H1 (cell line): ENCODE results near the gene MANBA. TPM values are rescaled to one million over a fixed set of nuclear protein-coding genes. Genes with fewer than 3 reads are reported as not detected.

Source experiments
- CTCF ChIA-PET: fragments of 300-600 bp; sonication (Branson Sonifier 250); formaldehyde crosslinking; loops from one replicate; lab custom pipeline; 2021; ENCODE audit not compliant: partially characterized antibody; lab: Charles Lee
- POLR2A ChIA-PET: fragments of 300-600 bp; sonication (Branson Sonifier 250); formaldehyde crosslinking; loops from one replicate; lab custom pipeline; 2021; ENCODE audit warnings: inconsistent platforms; ENCODE audit not compliant: partially characterized antibody; lab: Charles Lee
- DNase-seq, 2 experiments: peaks; one replicate each; pipeline versions ENCODE4 v3.0.0 to v3.0.0-alpha.2; 2010 to 2022; ENCODE audit warnings: low spot score in 2 of 2, low read depth in 1 of 2, mixed read lengths in 1 of 2
- FAIRE-seq: peaks from 2 replicates; lab custom pipeline; 2011; peaks lifted over from hg19 to GRCh38; lab: Jason Lieb, UNC
- H2AFZ ChIP-seq: 2 replicates; pipeline ENCODE4 v1.8.1; 2012; ENCODE audit warnings: low read length, inconsistent platforms
- H2AK5ac ChIP-seq: 2 replicates; pipeline ENCODE4 v1.6.1; 2013; ENCODE audit warnings: low read depth, low read length
- H2BK120ac ChIP-seq: replicated peaks from 2 replicates; pipeline ENCODE3; 2013; ENCODE audit warnings: low read depth, low read length, inconsistent platforms
- H2BK12ac ChIP-seq: 2 replicates; pipeline ENCODE4 v1.6.1; 2013; ENCODE audit warnings: low read depth, low read length
- H2BK15ac ChIP-seq: 2 replicates; pipeline ENCODE4 v1.6.1; 2013; ENCODE audit warnings: low read length
- H2BK20ac ChIP-seq: 2 replicates; pipeline ENCODE4 v1.6.1; 2013; ENCODE audit warnings: low read length
- H2BK5ac ChIP-seq: 2 replicates; pipeline ENCODE4 v1.6.1; 2013; ENCODE audit warnings: low read depth, low read length
- H3K14ac ChIP-seq: 2 replicates; pipeline ENCODE4 v1.6.1; 2013; ENCODE audit warnings: inconsistent platforms; ENCODE audit not compliant: insufficient read length
- H3K18ac ChIP-seq: 2 replicates; pipeline ENCODE4 v1.6.1; 2013; ENCODE audit warnings: low read length; ENCODE audit errors: extremely low read depth
- H3K23ac ChIP-seq: 2 replicates; pipeline ENCODE4 v1.6.1; 2013; ENCODE audit warnings: inconsistent platforms; ENCODE audit not compliant: insufficient read length
- H3K23me2 ChIP-seq: 2 replicates; pipeline ENCODE4 v1.6.1; 2013; ENCODE audit warnings: low read depth, low read length
- H3K27ac ChIP-seq: 2 replicates; pipeline ENCODE4 v1.6.1; 2011; ENCODE audit warnings: low read depth, low read length, inconsistent platforms
- H3K27me3 ChIP-seq, 4 experiments: replicated peaks in 1 of 4; 1 replicate in 1 of 4; 2 replicates in 3 of 4; pipeline versions ENCODE4 v1.6.1 to v1.8.1; 2011 to 2013; ENCODE audit warnings: low read length in 3 of 4, mild to moderate bottlenecking in 3 of 4, inconsistent platforms in 2 of 4, mixed read lengths in 2 of 4, moderate library complexity in 1 of 4; ENCODE audit not compliant: control insufficient read depth in 3 of 4, insufficient read depth in 3 of 4; ENCODE audit errors: extremely low read depth in 1 of 4
- H3K36me3 ChIP-seq, 4 experiments: 2 replicates each; pipeline versions ENCODE4 v1.6.1 to v1.8.1; 2011 to 2013; ENCODE audit warnings: mild to moderate bottlenecking in 4 of 4, low read length in 3 of 4, moderate library complexity in 2 of 4, control low read depth in 1 of 4, inconsistent platforms in 1 of 4; ENCODE audit not compliant: insufficient read depth in 4 of 4, control insufficient read depth in 2 of 4
- H3K4ac ChIP-seq: replicated peaks from 2 replicates; pipeline ENCODE3; 2013; ENCODE audit warnings: low read length, low read depth, mixed read lengths, inconsistent platforms; ENCODE audit not compliant: insufficient read length
- H3K4me1 ChIP-seq, 4 experiments: replicated peaks in 1 of 4; 1 replicate in 1 of 4; 2 replicates in 3 of 4; pipeline versions ENCODE4 v1.6.1 to v1.8.1; 2011 to 2013; ENCODE audit warnings: low read length in 3 of 4, inconsistent platforms in 2 of 4, mixed read lengths in 1 of 4; ENCODE audit not compliant: insufficient read depth in 4 of 4, control insufficient read depth in 3 of 4
- H3K4me2 ChIP-seq, 2 experiments: 2 replicates each; pipeline versions ENCODE4 v1.6.1 to v1.8.1; 2011 to 2013; ENCODE audit warnings: low read depth in 2 of 2, low read length in 2 of 2, control low read depth in 1 of 2, inconsistent platforms in 1 of 2, mild to moderate bottlenecking in 1 of 2; ENCODE audit not compliant: insufficient read depth in 1 of 2
- H3K4me3 ChIP-seq, 4 experiments: fragments of 200-600, 300-600 bp in 1 of 4; sonication (generic), shearing (Covaris generic), sonication (Bioruptor Twin) in 1 of 4; 2 replicates each; pipeline versions ENCODE4 v1.5.1 to v1.8.1; 2011 to 2016; ENCODE audit warnings: low read length in 4 of 4, low read depth in 3 of 4, control low read depth in 2 of 4, inconsistent platforms in 2 of 4, mild to moderate bottlenecking in 2 of 4, mixed read lengths in 1 of 4, moderate library complexity in 1 of 4; ENCODE audit not compliant: insufficient read depth in 2 of 4; ENCODE audit errors: extremely low read depth in 1 of 4
- H3K56ac ChIP-seq: replicated peaks from 2 replicates; pipeline ENCODE3; 2013; ENCODE audit warnings: low read depth, mild to moderate bottlenecking, mixed read lengths, low read length, inconsistent platforms; ENCODE audit not compliant: insufficient read length
- H3K79me1 ChIP-seq: 2 replicates; pipeline ENCODE4 v1.6.1; 2013; ENCODE audit warnings: low read depth, low read length, control low read depth
- H3K79me2 ChIP-seq, 2 experiments: 2 replicates each; pipeline versions ENCODE4 v1.6.1 to v1.8.1; 2012 to 2013; ENCODE audit warnings: low read length in 2 of 2, mild to moderate bottlenecking in 2 of 2, inconsistent platforms in 1 of 2; ENCODE audit not compliant: insufficient read depth in 2 of 2, control insufficient read depth in 1 of 2
- H3K9ac ChIP-seq, 4 experiments: replicated peaks in 1 of 4; 1 replicate in 1 of 4; 2 replicates in 3 of 4; pipeline versions ENCODE4 v1.6.1 to v1.8.1; 2011 to 2013; ENCODE audit warnings: low read depth in 3 of 4, low read length in 3 of 4, control low read depth in 2 of 4, mild to moderate bottlenecking in 2 of 4, moderate library complexity in 2 of 4, inconsistent platforms in 1 of 4; ENCODE audit errors: extremely low read depth in 1 of 4
- H3K9me3 ChIP-seq, 2 experiments: 2 replicates each; pipeline versions ENCODE4 v1.6.1 to v1.8.1; 2012 to 2013; ENCODE audit warnings: mild to moderate bottlenecking in 2 of 2, moderate library complexity in 2 of 2, control low read depth in 1 of 2, inconsistent platforms in 1 of 2, low read depth in 1 of 2, low read length in 1 of 2, mixed read lengths in 1 of 2; ENCODE audit not compliant: insufficient read depth in 2 of 2
- H4K20me1 ChIP-seq, 2 experiments: replicated peaks in 1 of 2; 2 replicates each; pipeline versions ENCODE3 to v1.8.1; 2011 to 2013; ENCODE audit warnings: inconsistent platforms in 2 of 2, low read length in 2 of 2, mild to moderate bottlenecking in 1 of 2; ENCODE audit not compliant: insufficient read depth in 2 of 2, control insufficient read depth in 1 of 2
- H4K5ac ChIP-seq: 2 replicates; pipeline ENCODE4 v1.6.1; 2013; ENCODE audit warnings: low read length, low read depth, mixed read lengths, inconsistent platforms; ENCODE audit not compliant: insufficient read length
- H4K8ac ChIP-seq: 2 replicates; pipeline ENCODE4 v1.8.0; 2013; ENCODE audit warnings: mild to moderate bottlenecking, moderate library complexity, low read length, inconsistent platforms; ENCODE audit not compliant: insufficient read depth; ENCODE audit errors: extremely low read depth
- H4K91ac ChIP-seq: replicated peaks from 2 replicates; pipeline ENCODE3; 2013; ENCODE audit warnings: low read length, mixed read lengths, inconsistent platforms; ENCODE audit not compliant: insufficient read length
- BACH1 ChIP-seq: IDR thresholded peaks from 2 replicates; pipeline ENCODE4 v1.6.1; 2012; ENCODE audit warnings: low read length, improper control_type of control experiment
- BRCA1 ChIP-seq: IDR thresholded peaks from 2 replicates; pipeline ENCODE4 v1.6.1; 2012; ENCODE audit warnings: low read depth, low read length, improper control_type of control experiment
- KDM4A ChIP-seq: IDR thresholded peaks from one replicate; pipeline ENCODE4 v1.7.1; 2012; ENCODE audit warnings: low read depth, mild to moderate bottlenecking, moderate library complexity, low read length, inconsistent platforms; ENCODE audit not compliant: severe bottlenecking
- SIN3A ChIP-seq, 2 experiments: IDR thresholded peaks in 1 of 2; conservative IDR thresholded peaks in 1 of 2; 2 replicates each; pipeline ENCODE4 v1.6.1; 2011 to 2012; ENCODE audit warnings: low read length in 2 of 2, improper control_type of control experiment in 1 of 2, low read depth in 1 of 2, mild to moderate bottlenecking in 1 of 2
- polyA plus RNA-seq, 7 experiments: library from polyadenylated mRNA; depleted of rRNA in 3 of 7; stranded (reverse) in 5 of 7; unstranded in 2 of 7; fragments of >200 nt in 5 of 7; fragments of 200-250 nt in 2 of 7; gene quantifications; 1 replicate in 5 of 7; 2 replicates in 1 of 7; 4 replicates in 1 of 7; pipeline versions ENCODE4 v1.2.1 to v1.2.3, GENCODE V29; 2011 to 2013; ENCODE audit warnings: missing spikeins in 2 of 7, mixed read lengths in 2 of 7
- total RNA-seq: library from RNA; stranded (reverse); fragmentation: NEBNext Ultra II Directional; extraction: Animal tissue kit (Norgen Biotek cat#: 25700); gene quantifications from 2 replicates; pipeline ENCODE4 v1.2.1, GENCODE V29; 2021

MANBA gene
- total and polyA plus RNA-seq, 2 of the 8 experiments (the other 6 are each of a cell fraction or from before 2014, with no cell fraction given): 22.9 to 27.8 TPM

DNA sequence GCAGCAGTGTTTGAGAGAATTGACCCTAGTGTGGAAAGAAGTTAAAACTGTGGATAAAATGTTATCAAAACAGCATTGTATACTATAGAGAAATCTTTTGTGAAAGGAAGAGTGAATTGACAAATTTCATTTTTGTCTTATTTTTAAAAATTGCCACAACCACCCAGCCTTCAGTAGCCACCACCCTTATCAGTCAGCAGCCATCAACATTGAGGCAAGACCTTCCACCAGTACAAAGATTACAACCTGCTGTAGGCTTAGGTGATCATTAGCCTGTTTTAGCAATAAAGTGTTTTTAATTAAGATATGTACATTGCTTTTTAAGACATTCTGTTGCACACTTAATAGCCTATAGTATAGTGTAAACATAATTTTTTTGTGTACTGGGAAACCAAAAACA, 168.5 kb downstream of the MANBA start:
- Histone ChIP-seq H3K4me3 (no peak overlapping the region), H3K4me2 (no peak overlapping the region), H2AFZ (no peak overlapping the region), H3K56ac (no peak overlapping the region), H3K27ac (no peak overlapping the region), H3K4me1 (no peaks in the 10 kb centered on the region), H4K8ac (no peak overlapping the region), H4K91ac (no peak overlapping the region), H2BK15ac (no peak overlapping the region), H3K14ac (no peak overlapping the region), H3K23ac (no peak overlapping the region), H2BK20ac (no peak overlapping the region), H3K18ac (no peak overlapping the region), H2BK5ac (no peak overlapping the region), H3K23me2 (no peaks in the 10 kb centered on the region), H2BK12ac (no peak overlapping the region), H3K9ac (no peak overlapping the region), H4K5ac (no peak overlapping the region), H3K79me1 (no peaks in the 10 kb centered on the region), H2AK5ac (no peak overlapping the region), H3K27me3 (no peaks in the 10 kb centered on the region), H3K4ac (no peak overlapping the region), H3K79me2 (no peaks in the 10 kb centered on the region), H3K9me3 (no peaks in the 10 kb centered on the region), H3K36me3 (no peaks in the 10 kb centered on the region), H2BK120ac (no peak overlapping the region), H4K20me1 (no peaks in the 10 kb centered on the region)
- TF ChIP-seq SIN3A (conservative IDR thresholded peaks at IDR 0.05 in 1 of 2, IDR thresholded peaks at IDR 0.05 in 1 of 2; ENCODE audit: low read depth in 1 of 2, low read length in 2 of 2) (no peak), KDM4A (no peak), BACH1 (no peak), BRCA1 (no peak)
- DNase-seq: no peak
- CTCF ChIA-PET: interaction anchor here (1.0 kb wide), 1 partner anchor 14 kb away, joined by 3 read pairs; no protein-coding TSS in a partner anchor
- FAIRE-seq: no peak
- POLR2A ChIA-PET: no interaction called here
